NCI-H146 (cell line): Measurements from ENCODE around the gene ZKSCAN4.

Experiments
- DNase-seq: peaks from one replicate; lab custom pipeline; 2025; lab: John Stamatoyannopoulos, UW

ZKSCAN4 gene

GRCh38 chr6:28208111-28208659 lies 43.9 kb downstream of the ZKSCAN4 start:
- no peak for DNase-seq

- no peak for DNase-seq
Observed at GRCh38 chr6:28207510-28208110, 44.5 kb downstream of the ZKSCAN4 start.

- DNase-seq = no peak
Observed at GRCh38 chr6:28206928-28207509, 45.0 kb downstream of the ZKSCAN4 start.

- DNase-seq = no peak
Observed at GRCh38 chr6:28206527-28206926, 45.5 kb downstream of the ZKSCAN4 start.

GRCh38 chr6:28205879-28206278 lies 46.2 kb downstream of the ZKSCAN4 start:
- no peak for DNase-seq

GRCh38 chr6:28203201-28203600 lies 48.9 kb downstream of the ZKSCAN4 start:
- DNase-seq = no peak

- DNase-seq = no peak
Observed at GRCh38 chr6:28200020-28200419, 52.0 kb downstream of the ZKSCAN4 start.
